DMS153 (cell line): ENCODE data around the gene UBE2G1.
"Not testable (repeated sequence)": the region's sequence is repeated elsewhere in the genome, so short reads cannot be mapped to it uniquely, and the experiment has no call there.

Experiments used
- DNase-seq: peaks from one replicate; lab custom pipeline; 2025; lab: John Stamatoyannopoulos, UW

Gene UBE2G1

DNA sequence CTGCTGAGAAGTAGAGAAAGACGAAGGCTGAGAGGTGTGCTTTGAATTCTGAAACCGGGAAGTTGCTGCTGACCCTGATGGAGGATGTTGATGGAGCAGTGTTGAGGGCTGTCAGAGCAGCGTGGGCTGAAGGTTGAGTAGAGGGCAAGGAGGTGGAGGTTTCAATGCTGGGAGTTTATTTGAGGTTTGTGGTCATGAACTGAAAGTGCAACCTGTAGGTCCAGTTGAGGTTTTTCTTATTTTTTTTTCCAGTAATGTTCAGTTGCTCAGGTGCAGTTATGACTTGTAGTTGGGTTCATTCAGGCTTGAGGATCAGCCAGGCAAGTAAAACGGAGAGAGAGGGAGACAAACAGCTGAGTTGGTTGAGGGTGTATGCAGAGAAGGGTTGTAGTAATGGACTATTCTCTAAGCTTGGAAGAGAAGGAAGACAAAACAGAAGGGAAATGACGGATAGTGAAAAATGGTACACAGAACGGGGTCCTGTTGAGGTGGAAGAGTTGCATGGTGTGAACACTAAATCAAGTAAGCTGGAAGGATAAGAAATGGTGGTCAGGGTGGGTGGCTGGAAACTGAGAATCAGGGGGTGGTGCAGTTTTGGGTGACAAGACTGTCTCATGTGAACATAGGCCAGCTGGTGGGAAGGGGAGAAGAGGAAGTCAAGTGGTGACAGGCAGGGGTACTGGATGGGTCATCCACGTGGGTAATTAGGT is 8.7 kb upstream of the UBE2G1 start:
- no peak for DNase-seq

DNA sequence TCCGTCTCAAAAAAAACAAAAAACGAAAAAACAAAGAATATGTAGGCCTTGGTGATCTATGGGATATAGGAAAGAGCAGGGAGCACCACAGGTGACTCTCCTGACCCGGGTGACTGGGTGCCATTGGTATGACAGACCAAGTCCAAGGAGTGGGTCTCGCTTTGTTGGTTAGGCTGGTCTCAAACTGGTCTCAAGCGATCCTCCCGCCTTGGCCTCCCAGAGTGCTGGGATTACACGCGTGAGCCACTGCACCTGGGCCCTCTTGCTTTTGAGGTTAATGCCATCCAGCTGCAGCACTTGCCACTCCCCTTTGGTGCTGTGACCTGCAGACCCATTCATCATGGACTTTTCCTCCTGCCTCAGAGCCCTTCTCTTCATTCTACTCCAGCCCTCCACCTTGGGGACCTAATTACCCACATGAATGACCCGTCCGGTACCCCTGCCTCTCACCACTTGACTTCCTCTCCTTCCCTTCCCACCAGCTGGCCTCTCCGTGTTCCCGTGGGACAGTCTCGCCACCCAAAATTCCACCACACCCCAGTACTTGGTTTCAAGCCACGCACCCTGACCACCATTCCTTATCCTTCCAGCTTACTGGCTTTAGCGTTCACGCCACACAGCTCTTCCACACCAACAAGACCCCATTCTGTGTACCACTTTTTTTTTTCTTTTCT is 3.2 kb upstream of the UBE2G1 start:
- DNase-seq, result no peak

DNA sequence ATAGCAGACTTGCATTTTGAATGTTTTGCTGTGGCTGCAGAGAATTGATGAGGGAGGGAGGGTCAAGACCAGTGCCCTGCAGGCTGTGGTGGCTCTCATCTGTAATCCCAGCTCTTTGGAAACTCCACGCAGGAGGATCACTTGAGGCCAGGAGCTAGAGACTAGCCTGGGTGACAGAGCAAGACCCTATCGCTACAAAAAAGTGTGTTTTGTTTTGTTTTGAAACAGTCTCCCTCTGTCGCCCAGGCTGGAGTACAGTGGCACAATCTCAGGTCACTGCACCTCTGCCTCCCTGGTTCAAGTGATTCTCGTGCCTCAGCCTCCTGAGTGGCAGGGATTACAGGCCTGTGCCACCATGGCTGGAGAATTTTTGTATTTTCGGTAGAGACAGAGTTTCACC is 1.9 kb upstream of the UBE2G1 start:
- no peak for DNase-seq

DNA sequence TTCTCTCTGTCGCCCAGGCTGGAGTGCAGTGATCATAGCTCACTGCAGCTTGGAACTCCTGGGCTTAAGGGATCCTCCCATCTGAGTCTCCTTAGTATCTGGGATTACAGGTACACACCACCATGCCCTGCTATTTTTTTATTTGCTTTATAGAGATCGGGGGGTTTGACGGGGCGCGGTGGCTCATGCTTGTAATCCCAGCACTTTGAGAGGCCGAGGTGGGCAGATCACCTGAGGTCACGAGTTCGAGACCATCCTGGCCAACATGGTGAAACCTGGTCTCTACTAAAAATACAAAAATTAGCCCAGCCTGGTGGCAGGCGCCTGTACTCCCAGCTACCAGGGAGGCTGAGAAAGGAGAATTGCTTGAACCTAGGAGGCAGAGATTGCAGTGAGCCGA is 702 bp upstream of the UBE2G1 start:
- DNase-seq, result not testable (repeated sequence)

DNA sequence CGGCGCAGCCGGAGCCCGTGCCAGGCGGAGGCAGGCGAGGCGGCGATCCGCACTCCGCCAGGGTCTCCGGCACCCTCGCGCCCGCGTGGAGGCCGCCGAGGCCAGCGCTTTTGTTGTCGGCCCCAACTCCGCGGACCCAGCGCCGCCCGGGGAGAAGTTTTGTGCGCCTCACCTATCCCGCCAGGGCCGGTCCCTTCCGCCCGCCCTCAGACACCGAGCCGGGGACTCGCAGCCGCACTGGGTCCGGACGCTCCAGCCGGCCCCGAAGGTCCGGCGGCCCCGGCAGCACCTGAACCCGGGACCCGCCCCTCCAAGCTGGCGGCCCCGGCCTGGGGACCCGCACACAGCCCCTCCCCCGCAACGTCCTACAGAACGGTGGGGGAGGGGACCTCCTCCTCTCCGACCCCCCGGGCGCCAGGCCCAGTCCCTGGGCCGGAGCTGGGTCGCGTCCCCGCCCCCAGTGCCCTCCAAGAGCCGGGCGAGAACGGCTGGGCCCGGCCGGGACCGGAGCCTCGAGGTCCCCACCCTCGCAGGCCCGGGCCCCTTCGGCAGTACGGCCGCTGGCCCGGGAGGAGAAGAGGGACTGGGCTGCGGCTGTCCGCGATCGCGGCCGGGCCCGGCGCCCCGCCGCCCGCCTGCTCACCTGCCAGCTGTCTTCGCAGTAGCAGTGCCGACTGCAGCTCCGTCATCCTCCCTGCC is 698 bp downstream of the UBE2G1 start:
- no peak for DNase-seq

DNA sequence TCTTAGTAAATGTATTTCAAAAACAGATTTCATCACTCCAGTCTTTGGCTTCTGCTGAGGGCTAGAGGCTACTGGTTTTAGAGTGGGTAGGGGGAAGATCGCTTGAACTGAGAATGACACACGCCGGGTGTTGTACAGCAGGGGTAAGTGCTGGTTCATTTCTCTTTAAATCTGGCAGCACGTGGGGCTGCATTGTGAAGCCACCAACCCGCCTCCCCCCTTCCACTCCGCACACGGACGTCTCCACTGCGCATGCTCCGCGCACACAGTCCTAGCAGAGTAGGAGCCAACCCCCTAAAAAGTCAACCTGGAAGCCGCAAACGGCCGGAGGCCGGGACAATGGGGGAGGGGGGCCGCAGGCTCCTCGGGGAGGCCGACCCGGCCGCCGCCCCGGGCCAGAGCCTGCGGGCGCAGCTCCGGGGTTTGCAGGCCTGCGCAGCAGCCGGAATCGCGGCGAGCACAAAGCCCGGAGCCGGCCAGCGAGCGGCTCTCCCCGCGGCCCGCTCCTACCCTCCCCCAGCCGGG is 1.3 kb downstream of the UBE2G1 start:
- DNase-seq, result peak; percentile 44

DNA sequence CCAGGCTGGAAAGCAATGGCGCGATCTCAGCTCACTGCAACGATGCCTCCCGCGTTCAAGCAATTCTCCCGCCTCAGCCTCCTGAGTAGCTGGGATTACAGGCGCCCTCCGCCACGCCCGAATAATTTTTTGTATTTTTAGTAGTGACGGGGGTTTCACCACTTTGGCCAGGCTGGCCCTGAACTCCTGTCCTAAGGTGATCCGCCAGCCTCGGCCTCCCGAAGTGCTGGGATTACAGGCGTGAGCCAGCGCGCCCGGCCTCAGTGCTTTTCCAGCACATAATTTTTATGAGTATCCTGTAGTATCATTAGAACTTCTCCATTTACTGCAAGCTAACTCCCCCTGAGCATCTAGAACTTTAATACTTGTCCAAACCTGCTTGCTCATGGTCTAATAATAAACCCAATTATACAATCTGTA is 1.8 kb downstream of the UBE2G1 start:
- DNase-seq, result no peak

DNA sequence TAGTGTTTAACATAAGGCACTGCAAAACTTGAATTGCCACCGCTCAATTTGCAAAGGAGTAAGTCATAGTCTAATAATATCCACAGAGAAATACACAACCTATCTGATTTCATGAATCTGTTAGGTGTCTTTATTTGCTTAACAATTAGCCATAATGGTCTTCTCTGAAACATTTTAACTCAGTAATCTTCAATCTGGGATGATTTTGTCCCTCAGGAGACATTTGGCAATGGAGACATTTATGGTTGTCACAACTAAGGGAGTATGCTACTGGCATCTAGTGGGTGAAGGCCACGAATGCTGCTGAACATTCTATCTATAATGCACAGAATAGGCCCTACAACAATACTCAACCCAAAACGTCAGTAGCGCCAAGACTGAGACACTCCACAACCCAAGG is 4.3 kb downstream of the UBE2G1 start:
- no peak for DNase-seq

DNA sequence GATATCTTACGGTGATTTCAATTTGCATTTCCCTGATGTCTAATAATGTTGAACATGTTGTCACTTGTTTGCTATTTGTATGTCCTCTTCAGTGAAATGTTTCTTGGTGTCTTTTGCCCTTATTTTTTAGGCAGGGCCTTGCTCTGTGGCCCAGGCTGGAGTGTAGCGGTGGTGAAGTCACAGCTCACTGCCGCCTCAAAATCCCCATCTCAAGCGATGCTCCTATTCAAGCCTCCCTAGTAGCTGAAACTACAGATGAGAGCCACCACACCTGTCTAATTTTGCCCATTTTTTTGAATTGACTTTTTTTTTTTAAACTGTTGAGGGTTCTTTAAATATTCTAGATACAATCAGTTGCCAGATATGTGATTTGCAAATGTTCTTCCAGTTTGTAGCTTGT is 8.3 kb downstream of the UBE2G1 start:
- no peak for DNase-seq

DNA sequence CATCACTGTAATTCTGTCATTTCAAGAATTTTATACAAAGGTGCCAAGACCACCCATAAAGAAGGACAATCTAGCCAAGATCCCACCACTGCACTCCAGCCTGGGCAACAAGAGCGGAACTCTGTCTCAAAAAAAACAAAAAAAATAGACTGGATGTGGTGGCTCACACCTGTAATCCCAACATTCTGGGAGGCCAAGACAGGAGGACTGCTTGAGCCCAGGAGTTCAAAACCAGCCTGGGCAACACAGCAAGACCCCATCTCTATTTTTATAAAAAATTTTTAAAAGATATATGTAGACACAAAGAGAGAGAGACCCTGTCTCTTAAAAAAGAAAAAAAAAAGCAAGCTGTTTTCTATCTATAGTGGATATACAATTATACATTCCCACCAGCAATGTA is 8.8 kb downstream of the UBE2G1 start:
- DNase-seq, result no peak

DNA sequence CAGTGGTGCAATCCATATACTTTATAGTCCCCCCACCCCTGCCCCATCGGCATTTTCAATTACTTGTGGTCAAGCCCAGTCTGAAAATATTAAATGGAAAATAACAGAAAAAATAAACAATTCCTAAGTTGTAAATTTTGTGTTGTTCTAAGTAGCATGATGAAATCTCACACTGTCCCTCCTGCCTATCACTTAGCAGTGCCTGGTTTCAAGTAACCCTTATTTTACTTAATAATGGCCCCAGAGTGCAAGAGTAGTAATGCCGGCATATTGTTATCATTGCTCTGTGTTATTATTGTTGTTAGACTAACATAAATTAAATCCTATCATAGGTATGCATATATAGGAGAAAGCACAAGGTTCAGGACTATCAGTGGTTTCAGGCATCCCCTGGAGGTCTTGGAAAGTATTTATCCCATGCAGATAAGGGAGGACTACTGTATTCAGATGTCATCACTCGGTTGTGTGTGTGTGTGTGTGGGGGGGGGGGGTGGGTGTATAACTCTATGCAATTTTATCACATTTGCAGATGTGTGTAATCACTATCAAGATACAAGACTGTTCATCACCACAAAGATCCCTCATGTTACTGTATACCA is 9.3 kb downstream of the UBE2G1 start:
- no peak for DNase-seq

DNA sequence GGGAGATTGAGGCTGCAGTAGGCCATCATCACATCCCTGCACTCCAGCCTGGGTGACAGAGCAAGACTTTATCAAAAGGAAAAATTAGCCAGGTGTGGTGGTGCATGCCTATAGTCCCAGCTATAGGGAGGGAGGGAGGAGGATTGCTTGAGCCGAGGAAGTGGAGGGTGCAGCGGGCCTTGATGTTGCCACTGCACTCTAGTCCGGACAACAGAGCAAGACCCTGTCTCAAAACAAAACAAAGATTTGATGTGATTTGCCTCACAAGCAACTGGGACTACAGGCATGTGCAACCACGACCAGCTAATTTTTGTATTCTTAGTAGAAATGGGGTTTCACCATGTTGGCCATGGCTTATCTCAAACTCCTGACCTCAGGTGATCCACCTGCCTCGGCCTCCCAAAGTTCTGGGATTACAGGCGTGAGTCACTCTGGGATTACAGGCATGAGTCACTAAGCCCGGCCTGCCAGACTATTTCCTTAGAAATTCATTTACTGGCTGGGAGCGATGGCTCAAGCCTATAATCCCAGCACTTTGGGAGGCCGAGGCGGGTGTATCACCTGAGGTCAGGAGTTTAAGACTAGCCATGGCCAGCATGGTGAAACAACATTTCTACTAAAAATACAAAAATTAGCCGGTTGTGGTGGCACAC is 11.5 kb downstream of the UBE2G1 start:
- no peak for DNase-seq

DNA sequence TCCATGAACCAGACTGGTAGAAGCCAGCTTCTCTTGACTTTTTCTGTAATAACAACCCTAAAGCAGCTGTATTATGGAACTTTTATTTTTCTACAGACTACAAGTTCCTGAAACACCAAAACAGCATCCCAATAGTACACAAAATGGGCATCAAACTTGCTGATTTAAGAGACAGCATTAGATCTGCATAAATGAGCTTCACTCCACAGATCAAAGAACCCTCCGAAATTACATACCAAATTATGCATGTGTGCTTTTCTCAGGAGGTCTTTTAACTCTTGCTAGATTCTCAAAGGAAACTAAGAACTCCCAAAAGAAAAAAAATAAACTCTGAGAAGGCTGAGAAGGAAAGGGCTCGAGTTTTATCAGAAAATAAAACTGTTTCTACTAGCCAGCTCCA is 12.3 kb downstream of the UBE2G1 start:
- no peak for DNase-seq

DNA sequence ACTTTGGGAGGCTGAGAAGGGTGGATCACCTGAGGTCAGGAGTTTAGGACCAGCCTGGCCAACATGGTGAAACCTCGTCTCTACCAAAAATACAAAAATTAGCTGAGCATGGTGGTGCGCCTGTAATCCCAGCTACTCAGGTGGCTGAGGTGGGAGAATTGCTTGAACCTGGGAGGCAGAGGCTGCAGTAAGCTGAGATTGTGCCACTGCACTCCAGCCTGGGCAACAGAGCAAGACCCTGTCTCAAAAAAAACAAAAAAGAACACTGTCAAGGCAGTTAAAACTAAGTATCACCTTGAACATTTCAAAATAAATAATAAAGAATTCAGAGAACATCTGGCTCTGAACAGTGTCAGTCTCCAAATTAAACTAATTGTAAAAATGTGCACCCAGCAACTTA is 16.3 kb downstream of the UBE2G1 start:
- not testable (repeated sequence) for DNase-seq

DNA sequence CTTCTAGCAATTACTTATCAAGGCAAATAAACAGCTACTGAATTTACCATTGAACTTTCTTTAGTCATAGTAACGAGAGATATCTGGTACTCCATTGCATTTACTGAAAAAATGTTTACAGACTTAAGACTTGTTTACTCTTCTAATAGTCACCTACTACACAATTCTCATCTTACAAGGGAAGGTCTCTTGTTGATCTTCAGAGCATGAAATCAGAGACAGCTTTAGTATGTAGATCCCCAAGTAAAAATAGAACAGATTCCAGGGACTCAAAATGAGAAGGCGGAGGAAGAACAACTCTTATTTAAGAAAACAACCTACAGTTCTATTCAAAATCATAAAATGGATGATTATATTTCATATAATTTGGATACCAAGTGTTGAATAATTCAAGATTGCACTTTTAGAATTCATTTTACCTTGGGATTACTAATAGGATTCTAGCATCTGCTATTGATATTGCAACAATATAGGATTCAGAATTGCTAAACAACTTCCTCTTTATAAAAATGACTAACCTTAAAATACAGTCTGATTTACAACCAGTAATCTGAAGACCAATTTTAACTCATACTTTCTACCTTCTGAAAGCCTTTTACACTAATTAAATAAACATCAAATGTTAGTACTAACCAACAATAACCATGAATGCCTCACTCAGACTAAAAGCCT is 20.8 kb downstream of the UBE2G1 start:
- no peak for DNase-seq

DNA sequence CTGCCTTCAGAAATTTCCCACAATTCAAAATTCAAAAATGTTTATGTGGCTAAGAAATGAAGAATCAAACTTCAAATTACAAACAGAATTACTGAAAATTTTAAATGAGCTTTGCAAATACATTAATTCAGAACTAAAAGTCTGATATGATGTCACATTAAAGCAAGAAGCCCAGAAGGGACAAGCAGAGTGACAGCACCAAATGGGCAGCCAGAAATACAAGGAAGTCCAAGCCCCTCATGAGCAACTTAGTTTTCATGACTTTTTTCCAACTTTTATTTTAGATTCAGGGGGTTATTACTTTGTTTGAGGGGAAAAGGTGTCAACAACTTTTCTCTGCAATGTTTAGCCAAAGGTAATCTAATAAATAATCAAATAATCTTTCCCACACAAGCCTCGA is 21.5 kb downstream of the UBE2G1 start:
- DNase-seq, result no peak

DNA sequence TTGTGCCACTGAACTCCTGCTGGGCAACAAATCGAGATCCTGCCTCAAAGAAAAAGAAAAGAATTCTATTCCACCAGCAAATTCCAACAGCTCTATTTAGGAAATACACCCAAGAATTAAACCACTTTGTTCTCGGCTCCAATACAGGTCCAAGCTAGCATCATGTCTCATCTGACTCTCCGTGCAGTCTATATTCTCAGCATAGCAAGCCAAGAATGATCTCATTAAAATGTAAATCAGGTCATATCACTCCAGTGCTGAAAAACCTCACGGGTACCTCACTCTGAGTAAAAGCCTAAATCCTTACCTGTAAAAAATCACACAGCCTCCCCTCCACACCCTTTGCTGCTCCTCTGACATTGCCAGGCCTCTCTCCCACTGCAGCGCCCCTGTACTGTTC is 23.9 kb downstream of the UBE2G1 start:
- no peak for DNase-seq

DNA sequence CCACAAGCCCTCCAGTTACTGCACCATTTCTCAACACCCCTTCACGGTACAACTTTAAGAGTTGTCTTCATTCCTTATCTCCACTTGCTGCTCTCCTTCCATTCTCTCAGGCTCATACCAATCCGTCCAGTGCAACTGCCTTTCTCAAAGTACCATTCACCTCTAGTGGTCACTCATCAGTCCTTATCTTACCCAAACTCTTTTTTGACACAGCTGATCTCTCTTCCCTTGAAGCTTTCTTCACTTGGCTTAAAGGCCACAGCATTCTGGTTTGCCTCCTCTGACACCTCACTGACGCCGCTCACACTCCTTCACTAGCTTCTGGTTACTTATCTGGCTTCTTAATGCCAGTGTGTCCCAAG is 24.9 kb downstream of the UBE2G1 start:
- DNase-seq, result no peak

DNA sequence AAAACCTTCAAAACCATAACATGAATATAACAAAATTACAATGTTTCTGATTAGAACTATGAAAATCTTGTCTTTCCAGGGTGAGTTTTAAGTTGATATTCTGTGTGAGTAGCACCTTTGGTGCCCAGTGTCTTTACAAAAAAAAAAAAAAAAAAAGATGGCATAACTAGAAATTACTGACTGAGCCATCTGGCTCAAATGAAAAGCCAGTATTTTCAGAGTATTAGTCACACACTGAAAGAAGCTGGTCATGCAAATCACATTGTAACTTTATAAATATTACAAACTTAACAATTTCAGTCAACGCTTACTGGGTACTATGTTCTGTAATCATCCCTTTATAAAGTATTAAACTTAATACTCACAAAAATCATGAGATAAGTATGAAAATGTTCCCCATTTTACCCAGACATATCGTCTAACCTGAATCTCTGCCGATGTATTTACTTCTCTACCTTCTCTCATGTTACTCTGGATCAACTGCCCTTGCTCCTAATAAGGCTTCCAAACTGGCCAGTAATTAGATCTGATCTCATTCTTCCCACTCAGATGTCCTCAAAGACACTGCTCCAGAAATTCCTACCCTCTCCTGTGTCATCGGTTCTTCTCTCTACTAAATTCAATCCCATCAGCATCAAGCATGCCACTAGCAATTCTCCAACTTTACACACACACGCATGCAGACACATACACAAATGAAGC is 25.4 kb downstream of the UBE2G1 start:
- DNase-seq, result no peak

DNA sequence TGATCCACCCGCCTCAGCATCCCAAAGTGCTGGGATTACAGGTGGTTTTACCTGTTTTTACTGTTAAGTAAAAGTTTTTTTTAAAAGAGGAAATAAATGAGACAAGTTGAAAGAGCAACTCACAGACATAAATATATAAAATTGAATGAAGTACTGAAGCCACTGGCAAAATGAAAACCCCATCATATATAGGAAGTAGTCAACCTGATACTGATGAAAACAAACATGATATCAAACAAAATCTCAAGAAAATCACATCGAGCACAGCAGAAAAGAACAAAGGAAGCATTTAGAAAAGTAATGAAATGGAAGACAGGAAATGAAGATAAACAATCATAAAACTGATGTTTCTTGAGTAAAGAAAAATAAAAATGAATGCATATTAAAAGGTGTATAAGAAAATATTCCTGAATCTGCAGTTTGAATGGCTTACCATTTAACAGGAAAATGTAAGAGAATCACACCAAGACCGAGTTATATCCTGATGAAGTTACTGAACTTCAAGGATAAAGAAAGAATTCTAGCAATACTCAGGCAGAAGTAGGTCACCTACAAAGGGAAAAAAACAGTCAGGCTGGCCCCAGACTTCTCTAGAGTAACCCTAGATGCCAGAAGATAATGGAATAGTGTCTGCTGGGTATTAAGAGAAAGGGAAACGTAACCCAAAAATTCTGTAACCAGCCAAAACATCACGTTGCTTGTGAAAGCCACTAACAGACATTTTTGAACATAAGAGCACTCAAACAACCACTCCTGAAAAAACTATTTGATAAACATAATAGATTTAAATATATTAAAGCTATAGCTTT is 31.5 kb downstream of the UBE2G1 start:
- DNase-seq, result no peak
